A549 (cell line): ENCODE measurements around the gene ANKRD1. TPM values are rescaled to one million over a fixed set of nuclear protein-coding genes. Genes with fewer than 3 reads are reported as not detected.

ENCODE experiments used
- ATAC-seq, 2 experiments: fragments of 200-7000 bp in 1 of 2; fragments of >200 bp in 1 of 2; cut with Nextera tagmentation in 1 of 2; cut with Tn5 transposase in 1 of 2; 3 replicates each; pipeline versions ENCODE4 v1.8.0 to v1.9.1; 2018 to 2020; ENCODE audit warnings: mild to moderate bottlenecking in 1 of 2, moderate library complexity in 1 of 2
- CTCF ChIA-PET: fragments of 300-600 bp; sonication (Branson Sonifier 250); formaldehyde crosslinking; extraction: SDS; loops from one replicate; lab custom pipeline; 2021; ENCODE audit warnings: antibody characterized with exemption, inconsistent platforms; lab: Yijun Ruan, JAX
- POLR2A ChIA-PET: fragments of 350-600 bp; formaldehyde crosslinking; extraction: SDS; loops from one replicate; lab custom pipeline; 2021; ENCODE audit warnings: antibody characterized with exemption, inconsistent platforms; lab: Yijun Ruan, JAX
- DNase-seq, 2 experiments: peaks; one replicate each; pipeline versions ENCODE4 v3.0.0 to v3.0.0-alpha.2; 2011 to 2016; ENCODE audit warnings: low read depth in 1 of 2, low spot score in 1 of 2
- FAIRE-seq: peaks from 2 replicates; lab custom pipeline; 2011; peaks lifted over from hg19 to GRCh38; lab: Jason Lieb, UNC
- H3K27ac ChIP-seq, 2 experiments: fragments of >200 bp; sonication (Bioruptor Twin); formaldehyde crosslinking; 3 replicates each; pipeline ENCODE4 v1.5.1; 2016 to 2017
- H3K4me1 ChIP-seq: fragments of >200 bp; sonication (Bioruptor Twin); formaldehyde crosslinking; 3 replicates; pipeline ENCODE4 v1.6.1; 2016
- H3K4me2 ChIP-seq: fragments of >200 bp; sonication (Bioruptor Twin); formaldehyde crosslinking; 3 replicates; pipeline ENCODE4 v1.6.1; 2016
- H3K4me3 ChIP-seq: fragments of >200 bp; sonication (Bioruptor Twin); formaldehyde crosslinking; 3 replicates; pipeline ENCODE4 v1.5.1; 2016
- H3K9me3 ChIP-seq: fragments of >200 bp; sonication (Bioruptor Twin); formaldehyde crosslinking; 3 replicates; pipeline ENCODE4 v1.6.1; 2016
- CBX8 ChIP-seq: fragments of 200-600 bp; sonication (generic); IDR thresholded peaks from 2 replicates; pipeline ENCODE4 v1.6.1; 2016
- HOXA7 ChIP-seq: fragments of 250-450 bp; sonication (Bioruptor Pico); IDR thresholded peaks from 2 replicates; pipeline ENCODE4 v1.5.0; 2020; ENCODE audit warnings: mild to moderate bottlenecking, moderate library complexity
- JUNB ChIP-seq: fragments of >200 bp; sonication (Bioruptor Twin); formaldehyde crosslinking; IDR thresholded peaks from 2 replicates; pipeline ENCODE4 v1.6.1; 2016
- KDM1A ChIP-seq: fragments of 200-600 bp; sonication (generic); IDR thresholded peaks from 2 replicates; pipeline ENCODE4 v1.6.1; 2016; ENCODE audit warnings: low read depth, mild to moderate bottlenecking
- MYC ChIP-seq: IDR thresholded peaks from 2 replicates; pipeline ENCODE4 v1.6.1; 2012; ENCODE audit warnings: mild to moderate bottlenecking, inconsistent platforms, low read length, improper control_type of control experiment, borderline replicate concordance
- NR3C1 ChIP-seq: fragments of >200 bp; sonication (Bioruptor Twin); formaldehyde crosslinking; IDR thresholded peaks from 3 replicates; pipeline ENCODE4 v1.6.1; 2017
- POLR2A ChIP-seq: IDR thresholded peaks from 2 replicates; pipeline ENCODE4 v1.6.1; 2012; ENCODE audit warnings: mild to moderate bottlenecking, low read length
- RFX5 ChIP-seq: fragments of 450-650 bp; IDR thresholded peaks from 2 replicates; pipeline ENCODE4 v1.7.1; 2014; ENCODE audit warnings: antibody characterized with exemption, mild to moderate bottlenecking, moderate library complexity
- ZSCAN20 ChIP-seq: fragments of 250-450 bp; sonication (Bioruptor Pico); IDR thresholded peaks from 2 replicates; pipeline ENCODE4 v1.8.0; 2022; ENCODE audit warnings: mild to moderate bottlenecking, moderate library complexity
- WGBS: methylation state at CpG from one replicate; pipeline ENCODE4 v1.1.6; 2017; ENCODE audit errors: missing lambda C conversion rate; 5-methylcytosine and 5-hydroxymethylcytosine counted together
- polyA plus RNA-seq, 4 experiments: library from polyadenylated mRNA; depleted of rRNA in 3 of 4; stranded (reverse); fragments of >200 nt; fragmentation: RNase III in 1 of 4; extraction: RNeasy Plus Mini Kit Qiagen cat#74134 plus additional on column Dnase treatment in 1 of 4; gene quantifications; 2 replicates in 3 of 4; 3 replicates in 1 of 4; pipeline ENCODE4 v1.2.3, GENCODE V29; 2011 to 2017
- TF ChIP-seq, protein P1 (sequence below): fragments of 450-650 bp; IDR thresholded peaks from 2 replicates; pipeline ENCODE4 v1.6.1; 2014; ENCODE audit warnings: antibody characterized with exemption
- TF ChIP-seq, protein P2 (sequence below): fragments of 200-600 bp; sonication (generic); IDR thresholded peaks from 2 replicates; pipeline ENCODE4 v1.6.1; 2016; ENCODE audit warnings: antibody characterized with exemption, mild to moderate bottlenecking, moderate library complexity

Gene ANKRD1
- polyA plus RNA-seq, 2 of the 4 experiments (the other 2 are of a cell fraction), result 10.7 to 17.1 TPM

DNA sequence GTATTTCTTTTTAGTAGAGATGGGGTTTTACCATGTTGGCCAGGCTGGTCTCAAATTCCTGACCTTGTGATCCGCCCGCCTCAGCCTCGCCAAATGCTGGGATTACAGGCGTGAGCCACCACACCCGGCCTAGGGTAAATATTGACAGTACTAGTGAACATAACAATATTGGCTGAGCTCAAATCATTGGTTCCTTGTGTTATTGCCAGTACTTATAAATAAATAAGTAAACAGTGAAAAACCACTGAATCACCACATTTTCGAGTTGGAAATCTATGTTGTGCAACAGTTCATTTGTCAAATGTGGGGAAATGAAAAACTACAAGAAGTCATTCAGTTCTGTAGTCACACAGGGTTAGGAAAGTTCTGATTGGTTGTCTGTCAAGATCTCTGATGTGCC lies 33.3 kb downstream of the ANKRD1 start:
- H3K4me3 ChIP-seq, result no peak overlapping the region
- no peak overlapping the region for H3K4me2 ChIP-seq
- no peak for FAIRE-seq
- H3K27ac ChIP-seq, result no peak overlapping the region
- ChIA-PET POLR2A (no interaction called here), CTCF (interaction anchor here (1.3 to 1.6 kb wide), 2 partner anchors 8 to 21 kb away, joined by 3 to 4 read pairs; no protein-coding TSS in a partner anchor)
- no peak for TF ChIP-seq JUNB
- TF ChIP-seq, protein P1, sequence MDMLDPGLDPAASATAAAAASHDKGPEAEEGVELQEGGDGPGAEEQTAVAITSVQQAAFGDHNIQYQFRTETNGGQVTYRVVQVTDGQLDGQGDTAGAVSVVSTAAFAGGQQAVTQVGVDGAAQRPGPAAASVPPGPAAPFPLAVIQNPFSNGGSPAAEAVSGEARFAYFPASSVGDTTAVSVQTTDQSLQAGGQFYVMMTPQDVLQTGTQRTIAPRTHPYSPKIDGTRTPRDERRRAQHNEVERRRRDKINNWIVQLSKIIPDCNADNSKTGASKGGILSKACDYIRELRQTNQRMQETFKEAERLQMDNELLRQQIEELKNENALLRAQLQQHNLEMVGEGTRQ, result no peak
- TF ChIP-seq, protein P2, sequence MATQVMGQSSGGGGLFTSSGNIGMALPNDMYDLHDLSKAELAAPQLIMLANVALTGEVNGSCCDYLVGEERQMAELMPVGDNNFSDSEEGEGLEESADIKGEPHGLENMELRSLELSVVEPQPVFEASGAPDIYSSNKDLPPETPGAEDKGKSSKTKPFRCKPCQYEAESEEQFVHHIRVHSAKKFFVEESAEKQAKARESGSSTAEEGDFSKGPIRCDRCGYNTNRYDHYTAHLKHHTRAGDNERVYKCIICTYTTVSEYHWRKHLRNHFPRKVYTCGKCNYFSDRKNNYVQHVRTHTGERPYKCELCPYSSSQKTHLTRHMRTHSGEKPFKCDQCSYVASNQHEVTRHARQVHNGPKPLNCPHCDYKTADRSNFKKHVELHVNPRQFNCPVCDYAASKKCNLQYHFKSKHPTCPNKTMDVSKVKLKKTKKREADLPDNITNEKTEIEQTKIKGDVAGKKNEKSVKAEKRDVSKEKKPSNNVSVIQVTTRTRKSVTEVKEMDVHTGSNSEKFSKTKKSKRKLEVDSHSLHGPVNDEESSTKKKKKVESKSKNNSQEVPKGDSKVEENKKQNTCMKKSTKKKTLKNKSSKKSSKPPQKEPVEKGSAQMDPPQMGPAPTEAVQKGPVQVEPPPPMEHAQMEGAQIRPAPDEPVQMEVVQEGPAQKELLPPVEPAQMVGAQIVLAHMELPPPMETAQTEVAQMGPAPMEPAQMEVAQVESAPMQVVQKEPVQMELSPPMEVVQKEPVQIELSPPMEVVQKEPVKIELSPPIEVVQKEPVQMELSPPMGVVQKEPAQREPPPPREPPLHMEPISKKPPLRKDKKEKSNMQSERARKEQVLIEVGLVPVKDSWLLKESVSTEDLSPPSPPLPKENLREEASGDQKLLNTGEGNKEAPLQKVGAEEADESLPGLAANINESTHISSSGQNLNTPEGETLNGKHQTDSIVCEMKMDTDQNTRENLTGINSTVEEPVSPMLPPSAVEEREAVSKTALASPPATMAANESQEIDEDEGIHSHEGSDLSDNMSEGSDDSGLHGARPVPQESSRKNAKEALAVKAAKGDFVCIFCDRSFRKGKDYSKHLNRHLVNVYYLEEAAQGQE, result no peak
- 53% methylated on average over 6 of the region's 6 CpGs for WGBS
- ATAC-seq, result no peak
- H3K4me1 ChIP-seq, result 0 out of 3 replicates have a peak, but pooled peaks cover 4% of the 10 kb centered on the region
- no peaks in the 10 kb centered on the region for H3K9me3 ChIP-seq
- DNase-seq, result peak in 1 of 2 experiments; percentile 24

DNA sequence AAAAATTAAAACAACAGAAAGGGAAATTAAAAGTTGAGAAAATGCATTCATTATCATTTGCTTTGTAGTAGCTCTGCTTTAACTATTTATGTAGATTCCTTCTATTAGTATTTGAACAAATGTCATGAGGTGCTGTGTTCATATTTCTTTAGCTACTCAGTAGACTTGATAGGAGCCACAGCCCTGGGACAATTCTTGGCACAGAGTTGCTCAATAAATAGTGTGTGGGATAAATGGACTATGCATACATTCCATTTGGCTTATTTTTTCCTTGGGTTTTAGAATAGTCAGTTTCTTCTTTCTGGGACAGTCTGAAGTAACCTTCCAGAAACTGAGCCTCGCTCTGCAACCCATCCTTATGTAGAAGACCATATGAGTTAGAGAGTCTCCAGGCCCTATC lies 35.7 kb downstream of the ANKRD1 start:
- CTCF ChIA-PET, result interaction anchor here (1.8 to 1.9 kb wide), 2 partner anchors 26 to 121 kb away, joined by 6 read pairs; no protein-coding TSS in a partner anchor

DNA sequence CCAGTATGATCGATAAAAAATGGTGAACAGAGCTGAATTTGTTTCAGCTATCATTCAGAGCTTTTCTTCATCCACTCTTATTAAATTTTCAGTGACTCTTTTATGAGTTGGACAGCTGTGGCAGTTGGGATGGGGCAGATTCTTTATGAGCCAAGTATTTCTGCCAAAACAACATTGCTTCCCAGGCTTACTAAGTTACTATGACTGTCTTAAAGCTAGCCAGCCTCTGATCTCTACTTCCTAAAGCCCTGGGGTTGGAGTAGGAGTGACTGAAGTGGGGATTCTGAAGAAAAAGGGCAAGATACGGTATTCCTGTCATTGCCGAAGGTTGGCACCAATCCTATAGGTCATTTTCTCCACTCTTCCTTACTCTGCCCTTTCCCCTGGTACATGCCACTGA lies 36.5 kb downstream of the ANKRD1 start:
- Histone ChIP-seq H3K4me3 (no peak overlapping the region), H3K4me2 (no peak overlapping the region), H3K9me3 (no peaks in the 10 kb centered on the region), H3K4me1 (0 out of 3 replicates have a peak, but pooled peaks cover 4% of the 10 kb centered on the region), H3K27ac (no peak overlapping the region)
- POLR2A ChIA-PET, result no interaction called here
- CTCF ChIA-PET, result interaction anchor here (1.0 to 1.9 kb wide), 5 partner anchors 9 to 368 kb away, joined by 3 to 6 read pairs (median 3); no protein-coding TSS in a partner anchor
- DNase-seq, result no peak
- no peak for FAIRE-seq
- 94% methylated on average over 3 of the region's 3 CpGs for WGBS
- no peak for ATAC-seq
- TF ChIP-seq, protein P2, result no peak
- TF ChIP-seq CBX8 (no peak), MYC (no peak), JUNB (no peak), NR3C1 (no peak)
- TF ChIP-seq, all 56 proteins: peak for 0

More for the DNA sequence above, 35.7 kb downstream of the ANKRD1 start:
- TF ChIP-seq RFX5, result no peak
- no peak for TF ChIP-seq KDM1A
- TF ChIP-seq HOXA7 (CRISPR knock-in tag), result no peak
- no peak for TF ChIP-seq POLR2A
- no peak for TF ChIP-seq ZSCAN20
- DNase-seq, result no peak
- no peak overlapping the region for H3K27ac ChIP-seq
- POLR2A ChIA-PET, result no interaction called here
- no peaks in the 10 kb centered on the region for H3K9me3 ChIP-seq
- no peak overlapping the region for H3K4me2 ChIP-seq
- 88% methylated on average over 1 of the region's 1 CpG for WGBS
- no peak for FAIRE-seq
- ATAC-seq, result no peak
- no peak overlapping the region for H3K4me3 ChIP-seq
- H3K4me1 ChIP-seq, result 0 out of 3 replicates have a peak, but pooled peaks cover 4% of the 10 kb centered on the region
